ENCODE results near the gene TP53BP2.

TP53BP2 gene

DNA sequence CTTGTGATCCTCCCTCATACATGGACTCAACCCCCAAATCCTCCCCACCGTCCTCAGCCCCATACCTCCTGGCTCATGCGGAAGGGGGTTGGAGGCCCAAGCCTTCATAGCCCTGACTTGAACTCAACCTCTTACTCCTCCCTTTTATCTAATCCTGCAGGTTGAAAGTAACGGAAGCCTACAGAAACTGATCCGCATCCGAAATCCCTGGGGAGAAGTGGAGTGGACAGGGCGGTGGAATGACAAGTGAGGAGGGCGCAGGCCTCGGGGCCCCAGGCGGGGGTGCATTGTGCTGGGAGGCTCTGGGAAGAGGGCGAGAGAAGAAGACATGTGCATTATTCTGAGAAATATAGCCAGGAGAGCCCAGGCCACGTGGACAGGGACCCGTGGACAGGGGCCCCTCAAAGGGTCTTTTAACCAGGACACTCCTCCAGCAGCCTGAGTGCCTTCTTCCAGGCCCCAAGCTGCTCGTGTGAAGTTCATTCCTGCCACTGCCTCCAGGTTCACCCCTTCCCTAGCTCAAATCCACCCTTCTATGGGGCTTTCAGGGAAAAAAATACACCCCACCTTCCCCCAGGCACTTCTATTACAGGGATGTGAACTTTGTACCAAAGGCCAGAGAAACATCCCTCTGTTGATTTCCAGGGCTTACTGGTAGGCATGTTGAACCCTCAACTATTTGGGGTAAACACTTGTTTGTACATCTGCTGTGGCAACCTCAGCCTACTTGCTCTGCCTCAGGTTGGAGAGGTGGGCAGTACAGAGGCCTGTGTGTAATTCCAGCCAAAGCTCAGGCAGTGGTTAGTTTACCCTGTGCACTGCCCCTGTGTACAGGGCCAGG is 94.8 kb downstream of the TP53BP2 start:
- H3K9me3 ChIP-seq (ENCODE audit: control insufficient read depth, low read length): no peaks in the 10 kb centered on the region
- TF ChIP-seq, protein P1, sequence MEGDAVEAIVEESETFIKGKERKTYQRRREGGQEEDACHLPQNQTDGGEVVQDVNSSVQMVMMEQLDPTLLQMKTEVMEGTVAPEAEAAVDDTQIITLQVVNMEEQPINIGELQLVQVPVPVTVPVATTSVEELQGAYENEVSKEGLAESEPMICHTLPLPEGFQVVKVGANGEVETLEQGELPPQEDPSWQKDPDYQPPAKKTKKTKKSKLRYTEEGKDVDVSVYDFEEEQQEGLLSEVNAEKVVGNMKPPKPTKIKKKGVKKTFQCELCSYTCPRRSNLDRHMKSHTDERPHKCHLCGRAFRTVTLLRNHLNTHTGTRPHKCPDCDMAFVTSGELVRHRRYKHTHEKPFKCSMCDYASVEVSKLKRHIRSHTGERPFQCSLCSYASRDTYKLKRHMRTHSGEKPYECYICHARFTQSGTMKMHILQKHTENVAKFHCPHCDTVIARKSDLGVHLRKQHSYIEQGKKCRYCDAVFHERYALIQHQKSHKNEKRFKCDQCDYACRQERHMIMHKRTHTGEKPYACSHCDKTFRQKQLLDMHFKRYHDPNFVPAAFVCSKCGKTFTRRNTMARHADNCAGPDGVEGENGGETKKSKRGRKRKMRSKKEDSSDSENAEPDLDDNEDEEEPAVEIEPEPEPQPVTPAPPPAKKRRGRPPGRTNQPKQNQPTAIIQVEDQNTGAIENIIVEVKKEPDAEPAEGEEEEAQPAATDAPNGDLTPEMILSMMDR (IDR thresholded peaks at IDR 0.05): no peak
- H2AFZ ChIP-seq: no peak overlapping the region
- no peak overlapping the region for H3K4me3 ChIP-seq (ENCODE audit: low read depth, low read length)
- no peaks in the 10 kb centered on the region for H3K36me3 ChIP-seq (ENCODE audit: control insufficient read depth, insufficient read depth, low read length)
- no peaks in the 10 kb centered on the region for H3K79me2 ChIP-seq
- no peaks in the 10 kb centered on the region for H3K27me3 ChIP-seq (ENCODE audit: control insufficient read depth, insufficient read depth, low read length)
- H3K9ac ChIP-seq: no peak overlapping the region
- no peaks in the 10 kb centered on the region for H3K4me1 ChIP-seq
- no peak overlapping the region for H3K4me2 ChIP-seq (ENCODE audit: low read length)
- H3K27ac ChIP-seq: no peak overlapping the region

DNA sequence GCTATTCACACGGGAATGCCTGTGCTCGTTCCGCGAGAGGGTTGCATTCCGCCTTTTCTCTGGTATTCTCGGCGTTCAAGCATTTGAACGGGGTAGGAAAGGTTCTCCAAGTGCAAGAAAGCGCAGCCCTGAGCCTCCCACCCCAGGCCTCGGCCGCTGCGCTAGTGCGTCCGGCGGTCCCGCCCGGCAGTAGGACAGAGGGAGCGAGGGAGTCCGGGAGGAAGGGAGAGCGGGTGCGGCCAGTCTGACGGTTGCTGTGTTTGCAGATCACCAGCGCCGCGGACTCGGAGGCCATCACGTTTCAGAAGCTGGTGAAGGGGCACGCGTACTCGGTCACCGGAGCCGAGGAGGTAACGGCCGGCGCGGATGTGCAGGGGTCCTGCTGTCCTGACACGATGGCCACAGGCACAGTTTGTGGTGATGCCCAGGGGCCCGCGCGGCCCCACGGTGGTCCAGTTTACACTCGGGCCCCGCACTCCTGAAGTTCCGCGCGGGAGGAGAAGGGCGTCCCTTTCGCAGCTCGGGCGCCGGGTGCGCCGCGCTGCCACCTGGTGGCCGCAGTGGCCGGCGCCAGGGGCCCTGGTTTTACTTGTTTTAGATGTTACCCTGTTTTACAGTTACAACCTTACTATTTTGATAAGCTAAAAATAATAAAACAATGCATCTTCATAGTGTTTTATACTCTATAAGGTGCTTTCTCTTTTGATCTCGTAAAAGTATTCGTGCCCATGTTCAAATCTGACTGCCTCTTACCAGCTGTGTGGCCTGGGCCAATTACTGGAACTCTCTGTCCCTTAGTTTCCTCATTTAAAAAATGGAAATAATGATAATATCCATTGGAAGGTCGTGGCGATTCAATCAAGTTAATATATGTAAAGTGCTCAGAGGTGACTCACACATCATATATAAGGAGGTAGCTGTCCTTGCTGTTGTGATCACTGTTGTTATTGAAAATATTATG is 96.7 kb downstream of the TP53BP2 start:
- H3K4me2 ChIP-seq (ENCODE audit: low read length): peak overlapping the region; percentile 35
- no peak overlapping the region for H3K9ac ChIP-seq
- no peaks in the 10 kb centered on the region for H3K4me1 ChIP-seq
- H2AFZ ChIP-seq: no peak overlapping the region
- no peak overlapping the region for H3K4me3 ChIP-seq (ENCODE audit: low read depth, low read length)
- no peaks in the 10 kb centered on the region for H3K36me3 ChIP-seq (ENCODE audit: control insufficient read depth, insufficient read depth, low read length)
- no peaks in the 10 kb centered on the region for H3K27me3 ChIP-seq (ENCODE audit: control insufficient read depth, insufficient read depth, low read length)
- TF ChIP-seq, protein P1 (IDR thresholded peaks at IDR 0.05): peak; percentile 89
- no peaks in the 10 kb centered on the region for H3K9me3 ChIP-seq (ENCODE audit: control insufficient read depth, low read length)
- no peak overlapping the region for H3K27ac ChIP-seq
- H3K79me2 ChIP-seq: no peaks in the 10 kb centered on the region

DNA sequence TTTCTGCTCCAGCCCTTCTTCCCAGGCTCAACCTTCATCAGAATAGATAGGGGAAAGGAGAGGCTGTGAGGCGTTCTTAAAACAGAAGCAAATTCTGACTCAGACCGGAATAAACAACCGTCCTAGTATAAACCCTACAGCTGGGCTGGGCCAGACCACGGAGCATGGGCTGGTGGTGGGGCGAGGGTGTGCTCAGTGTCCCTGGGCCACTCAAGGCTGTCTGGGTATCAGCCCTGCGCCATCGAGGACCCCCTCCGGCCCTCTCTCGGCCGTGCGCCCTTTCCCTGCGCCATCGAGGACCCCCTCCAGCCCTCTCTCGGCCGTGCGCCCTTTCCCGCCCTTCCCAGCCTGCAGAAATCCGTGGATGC is 97.4 kb downstream of the TP53BP2 start:
- no peaks in the 10 kb centered on the region for H3K9me3 ChIP-seq (ENCODE audit: control insufficient read depth, low read length)
- no peak overlapping the region for H3K4me2 ChIP-seq (ENCODE audit: low read length)
- H3K79me2 ChIP-seq: no peaks in the 10 kb centered on the region
- no peak overlapping the region for H2AFZ ChIP-seq
- no peaks in the 10 kb centered on the region for H3K4me1 ChIP-seq
- no peak overlapping the region for H3K27ac ChIP-seq
- TF ChIP-seq, protein P1 (IDR thresholded peaks at IDR 0.05): no peak
- H3K36me3 ChIP-seq (ENCODE audit: control insufficient read depth, insufficient read depth, low read length): no peaks in the 10 kb centered on the region
- H3K27me3 ChIP-seq (ENCODE audit: control insufficient read depth, insufficient read depth, low read length): no peaks in the 10 kb centered on the region
- no peak overlapping the region for H3K4me3 ChIP-seq (ENCODE audit: low read depth, low read length)
- H3K9ac ChIP-seq: no peak overlapping the region

DNA sequence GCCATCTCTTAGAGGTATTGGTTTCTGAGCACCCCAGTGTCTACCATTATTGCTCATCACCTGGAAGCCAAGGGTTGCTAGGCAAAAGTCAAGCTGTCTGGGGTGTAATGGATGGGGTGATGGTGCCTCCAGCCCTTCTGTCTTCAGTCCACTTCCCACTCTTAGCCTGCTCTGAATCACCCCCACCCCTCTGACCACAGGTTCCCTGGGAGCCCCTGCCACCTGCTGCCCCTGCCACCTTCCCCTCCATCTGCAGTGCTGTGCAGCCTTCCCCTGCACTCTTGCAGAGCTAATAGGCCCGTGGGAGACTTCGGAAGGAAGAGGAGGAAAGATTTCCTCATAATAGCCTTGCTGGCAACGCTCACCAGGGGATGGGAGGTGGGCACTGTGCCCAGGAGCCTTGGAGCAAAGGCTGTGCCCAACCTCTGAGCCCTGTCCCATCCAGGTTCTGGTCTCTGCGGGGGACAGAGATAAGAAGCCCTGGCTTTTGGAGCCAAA is 97.9 kb downstream of the TP53BP2 start:
- Histone ChIP-seq H2AFZ (no peak overlapping the region), H3K27ac (no peak overlapping the region), H3K4me1 (no peaks in the 10 kb centered on the region), H3K9me3 (ENCODE audit: control insufficient read depth, low read length) (no peaks in the 10 kb centered on the region), H3K4me2 (ENCODE audit: low read length) (no peak overlapping the region), H3K9ac (no peak overlapping the region), H3K27me3 (ENCODE audit: control insufficient read depth, insufficient read depth, low read length) (no peaks in the 10 kb centered on the region), H3K79me2 (no peaks in the 10 kb centered on the region), H3K36me3 (ENCODE audit: control insufficient read depth, insufficient read depth, low read length) (no peaks in the 10 kb centered on the region), H3K4me3 (ENCODE audit: low read depth, low read length) (no peak overlapping the region)
- TF ChIP-seq, protein P1 (IDR thresholded peaks at IDR 0.05): no peak
